ENCODE results near the gene CARMIL3. TPM values are rescaled to one million over a fixed set of nuclear protein-coding genes. Genes with fewer than 3 reads are reported as not detected.

The CARMIL3 gene
- total RNA-seq, 1 donor from 2014 or later, result 3.9 TPM

DNA sequence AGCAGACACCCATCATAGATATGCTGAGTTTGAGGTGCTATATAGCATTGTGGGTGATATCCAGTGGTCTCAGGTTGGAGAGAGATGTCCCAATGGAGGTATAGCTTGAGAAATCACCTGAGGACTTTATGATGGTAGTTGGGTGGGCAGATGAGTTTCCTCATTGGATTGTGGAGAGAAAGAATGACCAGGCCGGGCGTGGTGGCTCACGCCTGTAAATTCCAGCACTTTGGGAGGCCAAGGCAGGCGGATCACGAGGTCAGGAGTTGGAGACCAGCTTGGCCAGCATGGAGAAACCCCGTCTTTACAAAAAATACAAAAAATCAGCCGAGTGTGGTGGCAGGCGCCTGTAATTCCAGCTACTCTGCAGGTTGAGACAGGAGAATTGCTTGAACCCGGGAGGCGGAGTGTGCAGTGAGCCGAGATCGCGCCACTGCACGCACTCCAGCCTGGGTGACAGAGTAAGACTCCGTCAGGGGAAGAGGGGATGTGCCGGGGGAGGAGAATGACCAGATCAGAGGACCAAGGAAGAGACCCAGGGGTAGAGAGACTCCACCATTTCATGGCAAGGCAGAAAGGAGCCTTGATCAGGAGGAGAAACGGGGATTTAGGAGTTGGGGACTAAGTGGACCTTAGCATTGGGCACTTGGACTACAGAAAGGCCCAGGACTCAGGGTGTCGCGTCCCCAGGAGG, 41.5 kb downstream of the CARMIL3 start:
- Mint-ChIP-seq H3K4me1 (peaks cover 31% of the 10 kb centered on the region), H3K27me3 (no peaks in the 10 kb centered on the region)
- no peak for ATAC-seq (ENCODE audit: low read depth)

DNA sequence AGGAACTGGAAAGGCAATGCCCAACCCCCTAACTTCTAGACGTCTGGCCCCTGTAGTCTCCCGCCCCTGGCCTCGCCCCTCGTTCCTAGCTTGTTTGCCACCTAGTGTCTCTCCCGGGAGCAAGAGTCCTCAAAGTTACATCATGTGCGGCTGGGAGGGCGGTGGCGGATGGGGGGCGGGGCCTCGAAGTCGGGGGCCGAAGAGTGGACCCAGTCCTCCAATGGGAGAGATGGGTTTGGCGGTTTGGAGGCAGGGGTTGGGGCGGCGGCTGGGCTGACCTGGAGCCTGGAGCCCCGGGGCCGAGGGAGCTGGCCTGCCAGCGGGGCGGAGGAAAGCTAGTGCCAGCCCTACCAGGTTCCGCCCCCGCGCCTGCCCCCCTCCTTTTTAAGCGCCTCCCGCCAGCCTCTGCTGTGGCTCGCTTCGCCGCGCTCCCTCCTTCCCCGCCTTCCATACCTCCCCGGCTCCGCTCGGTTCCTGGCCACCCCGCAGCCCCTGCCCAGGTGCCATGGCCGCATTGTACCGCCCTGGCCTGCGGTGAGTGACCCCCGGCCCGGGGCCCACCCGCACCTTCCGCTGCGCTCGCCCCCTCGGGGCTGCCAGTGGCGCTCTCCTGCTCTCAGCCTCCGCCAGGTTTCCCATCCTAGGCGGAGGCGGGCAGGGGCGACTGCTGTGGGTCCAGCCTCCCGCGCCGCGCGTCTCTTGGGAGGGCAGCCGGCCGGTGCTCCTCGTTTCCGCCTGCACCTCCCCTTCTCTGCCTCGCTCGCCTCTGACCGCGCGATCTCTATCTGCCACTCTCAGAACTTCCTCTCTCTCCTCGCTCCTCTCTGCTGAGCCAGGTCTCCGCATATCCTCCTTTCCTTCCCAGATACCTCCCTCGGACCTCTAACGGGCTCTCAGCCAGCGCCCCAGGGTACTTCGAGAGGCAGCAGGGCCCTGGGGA, 42.4 kb downstream of the CARMIL3 start, which contains the start of gene PCK2:
TSS of gene PCK2 (plus strand) at position 411 of the 940 bp plus-strand sequence. CDS start at position 506, 95 bp downstream.
- peak within 1 kb of the TSS; percentile 99 for H3K4me3 Mint-ChIP-seq
- H3K27me3 Mint-ChIP-seq, result no peaks in the 10 kb centered on the region
- peak within 1 kb of the TSS; percentile 99 for H3K27ac Mint-ChIP-seq
- ChIA-PET CTCF (interaction anchor here (1.0 to 7.9 kb wide), 7 partner anchors 11 to 214 kb away, joined by 3 to 138 read pairs (median 8); partner anchors contain the start of genes CIDEB, IRF9, PSME2 and RNF31), POLR2A (interaction anchor here (0.6 to 7.4 kb wide), 36 partner anchors 8 to 1205 kb away, joined by 3 to 138 read pairs (median 7); partner anchors contain the start of genes CARMIL3, CBLN3, CHMP4A and DCAF11)
- peak; percentile 76 for DNase-seq
- H3K4me1 Mint-ChIP-seq, result peaks cover 31% of the 10 kb centered on the region
- no peaks in the 10 kb centered on the region for H3K9me3 Mint-ChIP-seq
- peak; percentile 69 for ATAC-seq (ENCODE audit: low read depth)
- peaks cover 34% of the 10 kb centered on the region for H3K36me3 Mint-ChIP-seq (ENCODE audit: low read depth)
- TF ChIP-seq, protein P1, sequence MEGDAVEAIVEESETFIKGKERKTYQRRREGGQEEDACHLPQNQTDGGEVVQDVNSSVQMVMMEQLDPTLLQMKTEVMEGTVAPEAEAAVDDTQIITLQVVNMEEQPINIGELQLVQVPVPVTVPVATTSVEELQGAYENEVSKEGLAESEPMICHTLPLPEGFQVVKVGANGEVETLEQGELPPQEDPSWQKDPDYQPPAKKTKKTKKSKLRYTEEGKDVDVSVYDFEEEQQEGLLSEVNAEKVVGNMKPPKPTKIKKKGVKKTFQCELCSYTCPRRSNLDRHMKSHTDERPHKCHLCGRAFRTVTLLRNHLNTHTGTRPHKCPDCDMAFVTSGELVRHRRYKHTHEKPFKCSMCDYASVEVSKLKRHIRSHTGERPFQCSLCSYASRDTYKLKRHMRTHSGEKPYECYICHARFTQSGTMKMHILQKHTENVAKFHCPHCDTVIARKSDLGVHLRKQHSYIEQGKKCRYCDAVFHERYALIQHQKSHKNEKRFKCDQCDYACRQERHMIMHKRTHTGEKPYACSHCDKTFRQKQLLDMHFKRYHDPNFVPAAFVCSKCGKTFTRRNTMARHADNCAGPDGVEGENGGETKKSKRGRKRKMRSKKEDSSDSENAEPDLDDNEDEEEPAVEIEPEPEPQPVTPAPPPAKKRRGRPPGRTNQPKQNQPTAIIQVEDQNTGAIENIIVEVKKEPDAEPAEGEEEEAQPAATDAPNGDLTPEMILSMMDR (IDR thresholded peaks at IDR 0.05), result no peak
- intact Hi-C loops (cut with micrococcal nuclease), result loop anchor here (1.0 to 10.0 kb wide), 9 partner anchors 13 to 539 kb away; partner anchors contain the start of genes CHMP4A, EMC9, PSME1 and RNF31

More for the DNA sequence above, 41.5 kb downstream of the CARMIL3 start:
- Mint-ChIP-seq H3K27ac (peak overlapping the region; percentile 99), H3K9me3 (no peaks in the 10 kb centered on the region), H3K4me3 (peak overlapping the region; percentile 99), H3K36me3 (ENCODE audit: low read depth) (peaks cover 28% of the 10 kb centered on the region)
- ChIA-PET POLR2A (interaction anchor here (0.5 to 7.4 kb wide), 34 partner anchors 8 to 1175 kb away, joined by 3 to 138 read pairs (median 8); partner anchors contain the start of genes CARMIL3, CBLN3, CHMP4A and DCAF11), CTCF (interaction anchor here (0.9 to 7.9 kb wide), 15 partner anchors 11 to 215 kb away, joined by 3 to 138 read pairs (median 5); partner anchors contain the start of genes CARMIL3, CIDEB, IRF9 and PSME2)
- intact Hi-C loops (cut with micrococcal nuclease), result loop anchor here (10.0 kb wide), 1 partner anchor 539 kb away; the partner anchor contains the start of genes THTPA and ZFHX2
- TF ChIP-seq, protein P1 (IDR thresholded peaks at IDR 0.05), result no peak
- DNase-seq, result no peak

DNA sequence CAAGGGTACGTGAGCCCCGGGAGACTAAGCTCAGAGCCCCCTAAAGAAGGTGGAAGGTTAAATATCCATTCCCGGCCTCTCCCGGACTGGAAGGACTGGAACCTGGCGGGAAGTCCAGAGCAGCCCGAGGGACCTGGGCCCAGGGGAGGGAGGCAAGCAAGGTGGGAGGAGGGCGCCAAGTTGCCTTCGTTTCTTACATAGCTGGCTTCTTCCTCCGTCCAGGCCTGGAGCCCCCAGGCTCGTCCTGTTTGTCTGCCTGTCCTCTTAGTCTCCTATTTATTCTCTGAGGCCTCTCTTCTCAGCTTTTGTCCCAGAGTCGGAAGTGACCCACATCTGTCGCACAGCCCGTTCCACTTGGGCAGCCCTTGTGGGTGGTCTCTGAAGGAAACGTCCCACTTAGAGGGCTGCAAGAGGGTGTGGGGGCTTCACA, 43.0 kb downstream of the CARMIL3 start:
- Mint-ChIP-seq H3K4me1 (peaks cover 31% of the 10 kb centered on the region), H3K27ac (peak overlapping the region; percentile 99), H3K27me3 (no peaks in the 10 kb centered on the region), H3K4me3 (peak overlapping the region; percentile 99), H3K36me3 (ENCODE audit: low read depth) (peaks cover 41% of the 10 kb centered on the region), H3K9me3 (no peaks in the 10 kb centered on the region)
- TF ChIP-seq, protein P1 (IDR thresholded peaks at IDR 0.05), result no peak
- peak; percentile 1 for ATAC-seq (ENCODE audit: low read depth)
- ChIA-PET POLR2A (interaction anchor here (0.6 to 7.4 kb wide), 25 partner anchors 9 to 516 kb away, joined by 3 to 138 read pairs (median 13); partner anchors contain the start of genes CARMIL3, CBLN3, CHMP4A and DCAF11), CTCF (interaction anchor here (0.6 to 7.9 kb wide), 6 partner anchors 11 to 1107 kb away, joined by 3 to 138 read pairs (median 8); partner anchors contain the start of genes DCAF11, NRL, PSME2 and RNF31)
- intact Hi-C loops (cut with micrococcal nuclease), result loop anchor here (1.0 to 10.0 kb wide), 14 partner anchors 13 to 540 kb away; partner anchors contain the start of genes CHMP4A, DCAF11, EMC9 and IRF9
- DNase-seq, result no peak

DNA sequence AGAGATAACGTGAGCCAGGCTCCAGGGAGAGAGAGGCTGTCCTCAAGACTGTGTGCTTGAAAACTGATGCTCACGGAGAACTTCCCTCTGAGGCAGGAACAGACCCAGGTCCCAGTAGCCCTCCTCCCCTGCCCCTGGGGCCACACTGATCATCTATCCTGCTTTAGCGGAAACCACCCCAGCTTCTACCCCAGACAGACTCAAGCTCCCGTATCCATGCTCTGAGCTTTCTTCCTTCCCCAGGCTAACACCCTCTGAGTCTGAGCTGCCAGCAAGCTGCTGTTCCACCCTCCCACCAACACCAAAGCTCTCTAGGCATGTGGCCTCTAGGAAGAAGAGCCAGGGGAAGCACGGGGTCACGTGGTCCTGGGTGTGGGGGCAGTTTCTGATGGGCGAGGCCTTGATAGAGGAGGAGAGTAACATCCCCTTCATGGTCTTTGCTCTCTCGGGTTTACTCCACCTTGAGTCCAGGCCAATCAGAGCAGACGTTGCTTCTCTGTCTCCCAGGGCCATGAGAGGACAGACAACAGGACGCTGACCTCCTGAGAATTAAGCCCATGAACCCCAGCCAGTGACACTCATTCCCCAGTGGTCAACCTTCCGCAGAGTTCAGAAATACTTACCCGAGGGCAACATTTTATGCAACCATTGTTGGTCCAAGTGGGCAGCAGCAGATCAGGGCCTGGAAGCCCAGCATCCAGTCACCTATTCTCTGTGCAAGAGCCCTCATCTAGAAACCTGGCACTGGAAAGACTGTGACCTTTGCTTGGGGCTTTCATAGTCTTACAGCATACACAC, 43.7 kb downstream of the CARMIL3 start:
- intact Hi-C loops (cut with micrococcal nuclease), result loop anchor here (1.0 to 10.0 kb wide), 6 partner anchors 13 to 541 kb away; partner anchors contain the start of genes DCAF11, IRF9, NRL and THTPA
- TF ChIP-seq, protein P1 (IDR thresholded peaks at IDR 0.05), result no peak
- Mint-ChIP-seq H3K27ac (peak overlapping the region; percentile 99), H3K36me3 (ENCODE audit: low read depth) (peaks cover 47% of the 10 kb centered on the region), H3K9me3 (no peaks in the 10 kb centered on the region), H3K4me3 (peak overlapping the region; percentile 99), H3K4me1 (peaks cover 29% of the 10 kb centered on the region), H3K27me3 (no peaks in the 10 kb centered on the region)
- POLR2A ChIA-PET, result interaction anchor here (0.9 to 7.4 kb wide), 24 partner anchors 9 to 1001 kb away, joined by 4 to 138 read pairs (median 14); partner anchors contain the start of genes CARMIL3, CBLN3, CHMP4A and DCAF11
- CTCF ChIA-PET, result interaction anchor here (0.6 to 7.9 kb wide), 6 partner anchors 10 to 1107 kb away, joined by 3 to 138 read pairs (median 8); partner anchors contain the start of genes DCAF11, NRL, PSME2 and RNF31
- peak; percentile 61 for DNase-seq
- ATAC-seq (ENCODE audit: low read depth), result peak; percentile 57

All from activated B cell treated with CpG ODN at 0.5 μM for 24 hours (primary cell).